ENCODE measurements around the gene CD58.

GRCh38 chr1:116475850-116476218, 95.0 kb downstream of the CD58 start:
- TF ChIP-seq CTCF (IDR thresholded peaks at IDR 0.05), result no peak
- TF ChIP-seq POLR2A (IDR thresholded peaks at IDR 0.05), result no peak

Measured in adrenal gland (tissue), 5 donors.